CD4-positive, alpha-beta T cell treated with Interleukin-15 for 1 hour (primary cell): ENCODE measurements around the gene IRX4.

Experiments used
- DNase-seq: peaks from one replicate; pipeline ENCODE4 v3.0.0-alpha.2; 2020

IRX4 gene

DNA sequence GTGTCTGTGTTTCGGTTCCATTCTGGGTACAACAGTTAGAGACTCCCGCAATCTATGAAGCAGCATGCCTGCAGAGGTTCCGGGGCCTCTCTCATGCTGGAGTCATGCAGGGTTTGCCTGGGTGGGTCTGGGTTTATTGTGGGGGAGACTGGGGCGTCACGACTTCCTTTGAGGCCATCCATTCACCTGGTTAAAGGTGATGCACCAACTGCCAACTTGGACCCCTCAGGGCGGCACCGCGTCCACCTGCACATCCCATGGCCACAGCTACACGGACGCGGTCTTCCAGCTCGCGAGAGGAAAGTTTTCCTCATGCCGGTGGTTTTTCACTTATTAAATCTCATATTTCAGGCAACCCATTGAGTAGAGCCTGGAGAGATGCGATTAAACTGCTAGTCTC is 30.9 kb upstream of the IRX4 start:
- DNase-seq, result no peak

DNA sequence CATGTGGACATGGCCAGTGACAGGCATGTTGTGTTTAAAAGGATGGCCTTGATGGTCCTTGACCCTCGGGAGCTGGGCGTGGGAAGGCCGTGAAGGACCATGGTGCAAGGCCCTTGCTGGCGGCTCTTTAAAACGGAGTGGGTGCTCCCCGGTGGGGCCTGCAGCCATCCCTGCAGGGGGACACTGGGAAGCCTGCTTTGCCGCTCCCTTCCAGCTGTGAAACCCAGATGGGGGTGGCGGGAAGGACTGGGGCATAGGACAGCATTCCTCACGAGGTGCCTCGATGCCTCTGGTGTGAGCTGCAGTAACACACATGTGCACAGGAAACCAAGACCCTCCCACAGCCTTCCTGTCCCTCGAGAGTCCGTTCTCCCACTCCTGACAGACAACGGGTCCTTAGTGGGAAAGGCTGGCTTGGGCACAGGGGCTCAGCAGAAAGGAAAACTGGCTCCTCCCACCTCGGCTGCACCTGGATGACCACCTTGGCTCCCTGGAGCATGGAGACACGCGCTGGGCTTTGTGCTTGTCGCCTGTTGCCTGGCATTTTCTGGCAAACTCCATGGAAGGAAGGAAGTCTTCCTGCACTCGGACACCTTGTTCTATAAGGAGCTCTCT is 30.3 kb upstream of the IRX4 start:
- DNase-seq, result no peak

DNA sequence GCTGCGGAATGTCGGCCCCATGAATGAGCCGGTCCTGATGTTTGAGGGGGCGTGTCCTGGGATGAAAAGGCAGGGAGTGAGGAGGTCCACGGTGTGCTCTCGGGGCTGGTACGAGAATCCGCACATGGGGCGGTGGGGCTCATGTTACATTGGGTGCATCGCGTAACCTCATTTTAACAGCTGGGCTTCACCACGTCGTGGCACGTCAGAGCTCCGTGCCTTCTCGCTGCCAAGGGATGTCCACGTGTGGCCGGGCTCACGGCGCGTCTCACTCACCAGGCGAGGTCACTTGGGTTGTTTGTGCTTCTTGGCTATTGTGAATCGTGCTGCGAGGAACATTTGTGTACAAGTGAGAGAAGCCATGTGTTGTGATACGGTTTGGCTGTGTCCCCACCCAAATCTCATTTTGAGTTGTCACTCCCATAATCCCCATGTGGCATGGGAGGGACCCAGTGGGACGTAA is 29.1 kb upstream of the IRX4 start:
- DNase-seq, result no peak

DNA sequence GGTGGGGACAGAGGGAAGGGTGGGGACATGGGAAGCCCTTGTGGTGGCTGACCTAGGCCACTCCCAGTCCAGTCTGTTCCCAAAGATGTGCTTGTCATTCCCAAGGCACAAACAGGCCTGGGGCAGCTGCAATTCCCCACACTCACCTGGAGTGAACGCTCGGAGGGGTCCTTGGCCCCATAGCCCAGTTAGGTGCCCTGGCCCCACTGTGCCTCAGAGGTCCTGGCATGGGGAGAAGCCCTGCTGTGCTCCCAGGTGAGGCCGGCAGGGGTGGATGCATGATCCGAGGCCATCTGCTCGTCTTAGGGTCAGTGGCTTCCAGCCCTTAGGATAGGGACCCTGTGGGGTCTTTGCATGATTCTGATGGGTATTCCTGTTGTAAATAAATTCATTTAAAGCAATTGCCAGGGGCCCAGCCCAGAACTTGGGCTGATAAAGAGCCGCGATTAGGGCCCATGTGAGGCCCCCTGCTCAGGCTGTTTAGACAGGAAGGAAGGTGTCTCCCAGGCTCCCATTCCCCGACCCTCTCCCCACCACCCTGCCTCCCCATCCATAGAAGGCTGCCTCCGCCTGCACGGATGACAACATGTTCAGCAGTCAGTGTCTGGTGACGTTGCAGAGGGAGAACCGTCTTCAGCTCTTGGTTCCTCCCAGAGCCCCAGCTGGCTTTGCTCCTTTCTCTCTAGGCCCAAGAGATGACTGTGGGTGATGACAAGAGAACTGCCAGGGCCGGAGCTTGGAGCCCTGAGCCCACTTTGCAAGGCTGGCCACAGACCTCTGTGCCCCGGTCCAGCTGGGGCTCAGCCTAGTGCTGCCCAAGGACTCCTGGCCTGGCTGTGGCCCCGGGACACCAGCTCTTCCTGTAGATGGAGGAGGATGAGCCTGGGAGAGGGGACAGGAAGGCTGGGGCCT is 28.4 kb upstream of the IRX4 start:
- no peak for DNase-seq

DNA sequence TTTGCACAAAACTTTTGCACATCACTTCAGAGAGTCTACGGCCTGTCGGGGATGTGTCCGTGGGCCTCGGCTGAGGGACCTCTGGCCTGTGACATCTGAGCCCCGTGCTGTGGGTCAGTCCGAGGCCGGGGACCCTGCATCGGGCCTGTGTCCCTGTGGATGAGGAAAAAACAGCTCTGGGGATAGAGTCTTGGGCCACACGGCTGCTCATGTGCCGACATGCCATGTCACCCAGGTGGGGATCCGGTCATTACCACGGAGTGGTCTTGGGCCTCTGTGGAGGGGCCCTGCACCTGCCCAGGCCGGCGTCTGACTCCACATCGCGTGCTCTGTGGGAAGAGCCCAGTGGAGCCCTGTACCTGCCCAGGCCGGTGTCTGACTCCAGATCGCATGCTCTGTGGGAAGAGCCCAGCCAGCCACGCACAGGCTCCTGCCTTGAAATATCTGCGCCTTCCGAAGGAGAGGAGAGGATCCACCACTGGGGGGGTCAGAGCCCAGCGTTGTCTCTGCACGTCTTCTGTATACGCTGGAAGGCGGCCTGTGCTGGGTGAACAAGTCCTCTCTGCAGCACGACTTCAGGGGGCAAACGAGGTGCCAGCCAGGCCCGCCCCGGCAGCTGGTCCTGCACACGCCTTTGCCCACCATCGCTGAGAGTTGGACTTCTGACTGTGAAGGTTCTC is 27.5 kb upstream of the IRX4 start:
- no peak for DNase-seq

DNA sequence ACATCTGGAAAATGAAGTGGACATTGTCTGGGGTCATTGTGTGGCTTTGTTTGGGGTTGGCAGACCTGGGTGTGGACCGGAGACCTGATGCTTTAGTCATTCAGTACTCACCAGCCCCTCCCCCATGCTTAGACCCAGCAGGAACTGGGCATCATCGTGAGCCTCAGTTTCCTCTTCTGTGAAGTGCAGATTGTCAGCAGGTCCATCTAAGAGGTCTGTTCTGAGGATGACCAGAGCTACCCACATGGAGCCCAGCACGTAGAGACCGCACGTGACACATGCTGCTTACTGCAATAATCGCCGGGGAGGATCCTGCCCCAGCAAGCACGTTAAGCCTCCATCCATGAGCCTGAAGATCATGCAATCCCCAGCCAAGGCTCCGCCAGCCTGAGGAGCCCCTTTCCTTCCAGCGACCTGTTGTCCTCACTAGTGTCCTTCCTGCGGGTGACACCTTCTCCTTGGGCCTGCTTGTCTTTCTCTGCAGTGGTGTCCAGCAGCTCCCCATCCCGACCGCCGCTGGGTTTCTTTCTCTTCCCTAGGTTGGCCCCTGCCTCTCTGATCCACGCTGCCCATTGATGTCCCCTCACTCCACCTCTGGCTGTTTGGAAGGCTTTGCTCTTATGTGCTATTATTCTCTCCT is 26.7 kb upstream of the IRX4 start:
- DNase-seq, result no peak

DNA sequence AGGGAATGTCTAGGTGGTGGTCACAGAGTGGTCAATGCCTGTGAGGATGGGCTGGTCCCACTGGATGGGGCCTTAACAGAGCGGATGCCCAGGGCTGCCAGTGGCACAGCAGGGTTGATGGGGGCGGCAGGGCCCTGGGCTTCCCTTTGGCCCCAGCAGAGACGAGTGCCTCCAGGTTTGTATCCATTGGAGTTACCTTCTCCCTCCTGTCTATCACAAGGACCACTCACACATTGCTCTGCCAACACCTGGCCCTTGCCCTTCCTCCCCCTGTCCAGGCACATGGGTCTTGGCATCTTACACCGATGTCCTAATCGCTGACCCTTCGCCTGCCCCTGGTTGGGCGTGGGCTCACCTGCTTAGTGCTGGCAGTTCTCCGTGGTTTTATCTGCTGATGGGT is 26.2 kb upstream of the IRX4 start:
- no peak for DNase-seq

DNA sequence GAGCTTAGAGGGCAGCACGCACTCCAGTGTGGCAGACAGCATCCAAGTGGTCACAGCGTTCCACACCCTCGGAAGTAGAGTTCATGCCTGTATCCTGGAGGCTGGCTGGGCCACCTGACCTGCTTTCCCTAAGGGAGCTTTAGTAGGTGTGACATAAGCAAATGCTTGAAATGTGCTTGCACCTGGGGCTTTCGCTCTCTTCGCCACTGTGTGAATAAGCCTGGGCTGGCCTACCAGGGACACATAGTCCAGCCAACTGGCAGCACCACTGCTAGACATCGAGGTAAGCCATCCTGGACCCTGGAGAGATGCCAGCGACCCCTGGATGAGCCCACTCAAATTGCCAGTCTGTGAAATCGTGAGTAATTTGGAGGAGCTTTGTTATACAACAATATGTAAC is 24.9 kb upstream of the IRX4 start:
- DNase-seq, result no peak

DNA sequence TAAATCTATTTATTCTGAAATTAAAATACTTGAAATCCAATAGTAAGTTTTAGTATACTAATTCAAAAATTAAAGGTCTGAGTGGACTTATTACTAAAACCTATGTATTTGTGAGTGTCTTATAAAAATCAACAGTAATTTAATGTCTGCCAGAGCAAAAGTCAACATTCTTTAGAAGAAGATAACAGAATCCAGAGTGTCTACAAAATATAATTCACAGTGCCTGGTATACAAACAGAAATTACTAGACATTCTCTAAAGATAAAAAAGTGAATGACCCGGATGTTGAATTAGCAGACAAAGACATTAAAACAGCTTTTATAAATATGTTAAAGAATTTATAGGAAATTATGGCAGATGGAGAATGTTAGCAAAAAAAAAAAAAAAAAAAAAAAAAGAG is 22.4 kb upstream of the IRX4 start:
- no peak for DNase-seq

DNA sequence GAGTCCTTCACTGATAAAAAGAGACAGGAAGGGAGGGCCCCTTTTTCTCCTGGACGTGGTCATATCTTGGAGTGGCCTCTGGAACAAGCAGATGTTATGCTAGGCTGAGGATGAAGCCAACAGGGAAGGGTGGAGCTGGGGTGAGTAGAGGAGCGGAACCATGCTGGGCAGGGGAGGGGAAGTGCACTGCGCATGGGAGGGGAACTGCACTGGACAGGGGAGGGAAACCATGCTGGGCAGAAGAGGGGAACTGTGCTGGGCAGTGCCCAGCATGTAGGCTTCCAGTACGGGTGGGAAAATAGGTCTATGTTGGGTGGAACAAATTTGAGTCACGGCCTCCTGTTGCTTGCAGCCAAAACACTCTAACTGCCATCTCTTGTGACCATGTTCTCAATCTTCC is 19.3 kb upstream of the IRX4 start:
- no peak for DNase-seq

DNA sequence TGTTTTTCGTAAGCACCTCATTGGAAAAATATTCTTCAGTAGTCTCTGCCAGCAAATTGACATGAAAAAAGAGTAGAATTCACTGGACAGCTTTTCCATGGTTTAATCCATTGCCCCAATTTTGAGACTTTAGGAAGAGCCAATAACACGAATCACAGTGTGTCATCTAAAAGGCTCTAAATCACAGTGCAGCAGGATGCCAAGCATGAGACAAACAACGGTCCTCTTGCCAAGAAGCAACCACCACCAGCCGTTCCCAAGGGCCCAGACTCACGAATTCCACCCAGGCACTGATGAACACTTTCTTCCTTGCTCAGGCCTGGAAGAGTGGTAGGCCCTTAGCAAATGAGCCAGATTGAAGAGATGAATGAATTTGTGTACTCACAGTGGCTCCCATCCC is 18.3 kb upstream of the IRX4 start:
- DNase-seq, result no peak

DNA sequence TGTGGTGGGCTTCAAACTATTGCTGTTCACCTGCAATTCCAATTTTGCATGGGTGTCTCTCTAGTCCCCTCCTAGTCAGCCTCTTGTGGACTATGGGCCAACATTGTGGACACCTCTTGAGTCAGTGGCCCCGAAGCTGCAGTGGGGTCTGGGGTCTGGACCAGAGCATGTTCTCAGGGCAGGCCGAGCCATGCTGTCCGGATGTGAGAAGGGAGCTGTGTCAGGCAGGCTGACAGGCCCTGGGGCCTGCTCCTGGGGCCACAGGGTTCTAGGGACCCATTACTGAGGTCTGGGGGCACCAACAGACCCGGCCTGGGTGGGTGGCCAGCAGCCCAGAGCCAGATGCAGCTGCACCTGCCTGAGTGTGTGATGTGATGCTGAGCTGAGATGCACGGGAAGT is 16.5 kb upstream of the IRX4 start:
- DNase-seq, result no peak

DNA sequence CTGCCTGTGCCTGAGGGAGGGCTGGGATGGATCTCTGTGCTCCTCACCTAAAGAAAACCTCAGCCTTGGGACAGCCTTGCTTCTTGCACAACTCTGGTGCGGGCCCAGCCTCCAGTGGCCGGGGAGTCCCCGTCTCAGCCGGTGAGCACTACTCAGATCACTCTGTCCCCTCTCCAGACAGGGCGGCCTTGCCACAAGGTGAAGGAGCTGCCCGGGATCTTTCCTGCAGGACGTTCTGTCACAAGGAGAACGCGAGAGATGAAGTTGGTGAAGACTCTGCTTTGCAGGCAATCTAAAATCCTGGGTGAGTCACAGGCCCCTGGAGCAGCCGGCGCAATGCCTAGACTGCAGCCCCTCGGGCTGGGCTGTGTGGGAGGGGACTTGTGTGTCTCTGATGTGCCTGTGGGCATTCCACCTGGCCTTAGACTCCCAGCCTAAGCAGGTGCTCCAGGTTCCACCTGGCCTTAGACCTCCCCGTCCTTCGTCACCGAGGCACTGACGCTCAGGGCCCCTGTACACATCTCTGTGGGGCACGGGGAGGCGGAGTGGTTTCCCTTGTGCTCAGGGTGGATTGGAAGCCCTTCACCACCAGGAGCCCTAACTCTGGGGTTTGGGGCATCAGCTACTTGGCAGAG is 15.2 kb upstream of the IRX4 start:
- no peak for DNase-seq

DNA sequence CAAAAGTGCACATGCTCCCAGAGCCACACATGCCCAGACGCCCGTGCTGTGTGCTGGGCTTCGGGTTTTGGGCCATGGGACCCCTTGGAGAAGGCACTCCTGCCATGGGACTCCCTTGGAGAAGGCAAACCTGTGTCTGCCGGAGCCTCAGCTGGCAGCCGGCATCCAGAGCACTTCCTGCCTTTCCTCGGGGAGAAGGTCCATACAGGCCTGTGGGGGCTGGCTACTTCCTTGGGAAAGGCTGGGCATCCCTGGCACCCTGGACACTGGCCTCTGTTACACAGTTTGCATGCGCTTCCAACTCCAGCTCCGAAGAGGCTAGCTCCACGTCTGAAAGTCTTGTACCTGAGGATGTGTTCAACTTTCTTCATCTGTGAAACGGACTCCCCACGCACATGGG is 14.7 kb upstream of the IRX4 start:
- DNase-seq, result no peak

DNA sequence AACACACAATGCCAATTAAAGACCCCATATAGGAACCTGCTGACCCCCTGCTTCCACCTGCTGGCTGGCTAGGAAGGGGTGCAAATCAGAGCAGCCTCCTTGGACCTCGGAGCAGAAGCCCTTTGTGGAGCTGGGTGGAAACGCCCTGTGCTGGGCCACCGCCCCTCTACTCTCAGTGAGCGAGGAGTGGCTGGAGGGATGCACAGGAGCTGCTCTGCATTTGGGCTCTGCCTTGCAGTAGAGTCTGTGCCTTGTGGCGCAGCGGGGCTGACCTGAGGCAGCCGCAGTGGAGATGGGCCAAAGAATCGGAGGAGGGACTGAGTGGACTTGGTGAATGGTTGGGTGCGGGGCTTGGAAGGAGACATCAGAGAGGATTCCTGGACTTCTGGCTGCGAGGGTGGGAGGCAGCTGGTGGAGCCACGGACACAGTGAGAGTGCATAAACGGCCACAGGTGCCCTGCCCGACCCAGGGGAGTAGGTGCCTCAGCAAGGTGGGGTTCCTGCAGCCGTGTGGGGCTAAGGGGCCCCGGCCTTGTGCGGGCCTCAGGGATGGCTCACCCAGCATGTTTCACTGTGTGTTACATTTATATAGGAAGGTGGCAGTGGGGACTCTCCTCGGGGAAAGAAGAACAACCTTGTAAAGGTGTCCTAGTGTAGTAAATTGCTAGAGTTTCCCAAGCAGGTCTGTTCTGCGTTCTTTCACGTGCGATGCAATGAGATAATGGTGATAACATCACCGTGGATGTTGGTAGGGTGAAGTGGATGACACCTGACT is 14.1 kb upstream of the IRX4 start:
- DNase-seq, result no peak

DNA sequence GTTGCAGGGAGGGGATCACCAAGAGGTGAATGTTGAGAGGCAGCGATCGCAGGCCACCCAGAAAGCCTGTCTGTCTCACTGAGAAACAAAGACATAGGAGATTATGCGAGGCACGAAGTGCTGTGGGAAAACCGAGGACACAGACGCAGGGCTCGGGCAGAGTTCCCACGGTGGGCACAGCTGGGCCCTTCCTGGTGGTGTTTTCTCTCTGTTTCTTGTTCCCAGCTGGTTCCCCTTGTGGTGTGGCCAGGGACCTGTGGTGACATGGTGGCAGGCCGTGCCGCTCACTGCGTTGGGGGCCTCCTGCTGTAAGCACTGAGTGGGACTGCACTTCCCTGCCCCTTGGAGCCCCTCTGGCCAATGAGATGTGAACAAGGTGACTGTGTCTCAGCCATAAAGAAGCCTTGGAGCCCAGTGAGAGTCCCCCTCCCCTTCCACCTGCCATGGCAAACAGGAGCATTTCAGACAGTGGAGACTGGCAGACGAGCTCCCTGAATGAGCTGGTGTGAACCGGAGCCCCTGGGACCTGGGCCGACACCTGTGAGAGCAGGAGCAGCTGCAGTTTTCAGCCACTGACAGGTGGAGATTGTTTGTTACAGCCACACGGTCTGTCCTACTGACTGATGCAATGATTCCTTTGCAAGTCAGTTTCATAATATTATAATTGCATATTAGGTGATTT is 13.2 kb upstream of the IRX4 start:
- DNase-seq, result no peak

DNA sequence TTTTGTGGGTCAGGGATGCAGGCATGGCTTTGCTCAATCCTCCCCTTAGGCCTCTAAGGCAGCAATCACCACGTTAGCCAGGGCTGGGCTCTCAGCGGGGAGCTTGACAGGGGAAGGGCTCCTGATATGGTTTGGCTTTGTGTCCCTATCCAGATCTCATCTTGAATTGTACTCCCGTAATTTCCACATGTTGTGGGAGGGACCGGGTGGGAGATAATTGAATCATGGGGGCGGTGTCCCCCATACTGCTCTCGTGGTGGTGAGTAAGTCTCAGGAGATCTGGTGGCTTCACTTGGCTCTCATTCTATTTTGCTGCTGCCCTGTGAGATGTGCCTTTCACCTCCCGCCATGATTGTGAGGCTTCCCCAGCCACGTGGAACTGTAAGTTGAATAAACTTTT is 11.5 kb upstream of the IRX4 start:
- DNase-seq, result no peak

DNA sequence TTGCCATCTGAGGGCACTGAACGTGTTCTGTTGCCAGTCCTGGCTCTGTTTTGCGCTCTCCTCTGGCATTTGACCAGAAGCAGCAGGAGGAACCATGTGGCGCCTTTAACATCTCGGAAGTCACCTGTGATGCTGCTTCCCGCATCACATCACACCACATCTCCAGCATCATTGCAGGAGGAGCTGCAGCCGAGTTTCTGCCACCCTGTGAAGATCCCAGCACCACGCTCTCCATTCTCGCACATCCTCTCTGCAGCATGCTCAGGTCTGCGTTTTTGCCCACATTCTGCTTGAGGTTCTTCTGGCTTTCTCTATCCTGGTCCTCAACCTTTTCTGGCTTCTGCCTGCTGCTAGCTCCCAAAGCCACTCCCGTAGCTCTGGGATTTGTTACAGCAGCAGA is 11.0 kb upstream of the IRX4 start:
- no peak for DNase-seq

DNA sequence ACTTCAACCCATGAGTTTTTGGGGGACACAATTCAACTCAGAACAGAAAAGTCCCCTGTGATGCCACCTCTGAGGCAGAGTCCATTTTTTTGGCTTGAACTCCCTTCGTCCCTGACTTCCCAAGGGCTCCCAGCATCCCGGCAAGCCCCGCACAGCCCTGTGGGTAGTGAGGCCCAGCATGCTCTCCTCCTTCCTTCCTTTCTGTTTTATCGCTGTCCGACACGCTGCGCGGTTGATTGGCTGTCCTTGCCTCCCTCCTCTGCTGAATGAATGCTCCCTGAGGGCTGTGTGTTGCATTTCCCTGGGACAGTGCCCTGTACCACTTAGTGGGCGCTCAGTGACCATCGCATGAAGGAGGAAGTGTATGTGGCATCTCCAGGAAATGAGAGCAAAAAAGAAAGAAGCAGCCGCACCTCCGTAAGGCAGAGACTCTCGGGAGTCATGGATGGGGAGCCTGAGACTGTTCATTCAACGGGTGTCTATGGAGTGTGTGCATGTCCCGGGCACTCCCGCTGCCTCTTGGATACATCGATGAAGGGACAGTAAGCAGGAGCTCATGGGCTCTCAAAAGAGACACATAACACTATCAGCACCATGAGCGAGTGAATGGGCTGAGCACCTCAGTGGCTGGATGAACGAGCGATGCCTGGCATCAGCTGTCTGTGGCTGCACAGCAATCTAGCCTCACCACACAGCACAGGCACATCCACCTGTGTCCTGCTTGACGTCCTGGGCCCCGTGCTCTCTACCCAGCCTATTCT is 10.1 kb upstream of the IRX4 start:
- no peak for DNase-seq

DNA sequence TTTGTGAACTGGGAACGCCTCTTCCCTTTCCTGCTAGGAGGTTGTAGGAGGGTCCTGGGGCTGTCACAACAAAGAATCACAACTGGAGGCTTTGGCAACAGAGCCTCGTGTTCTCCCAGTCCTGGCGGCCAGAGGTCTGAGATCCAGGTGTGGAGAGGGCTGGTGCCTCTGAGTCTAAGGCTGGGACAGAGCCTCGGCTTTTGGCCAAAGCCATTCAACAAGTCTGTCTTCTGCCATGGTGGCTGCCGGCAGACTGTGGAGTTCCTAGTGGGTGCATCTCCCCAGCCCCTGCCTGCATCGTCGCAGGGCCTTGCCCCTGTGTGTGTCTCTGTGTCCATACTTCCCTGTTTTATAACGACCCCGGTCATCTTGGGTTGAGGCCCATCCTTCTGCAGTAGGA is 9.5 kb upstream of the IRX4 start:
- DNase-seq, result no peak

DNA sequence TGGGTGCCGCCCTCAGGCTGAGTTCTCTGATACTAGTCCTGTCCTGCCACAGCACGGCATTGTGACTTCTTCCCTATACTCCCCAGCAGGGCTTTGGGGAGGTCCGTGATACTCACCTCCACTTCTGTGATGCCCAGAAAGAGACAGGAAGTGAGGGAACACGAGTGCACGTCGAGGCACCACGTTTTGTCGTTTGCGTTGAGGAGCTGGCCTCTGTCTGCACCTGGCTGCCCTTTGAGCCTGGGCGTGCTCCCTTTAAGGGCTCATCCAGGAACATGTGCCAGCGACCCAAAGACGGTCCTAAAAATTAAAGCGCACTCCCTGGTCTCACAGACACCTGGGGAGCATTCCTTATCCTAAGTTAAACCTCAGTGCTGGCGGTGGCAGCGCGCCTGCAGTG is 8.7 kb upstream of the IRX4 start:
- no peak for DNase-seq
